Measurements from ENCODE around the gene ADAM33. TPM values are rescaled to one million over a fixed set of nuclear protein-coding genes. Genes with fewer than 3 reads are reported as not detected.

ADAM33 gene
- total and polyA plus RNA-seq, 2 of the 8 experiments (the other 6 are each of a cell fraction or from before 2014, with no cell fraction given) = 4.2 to 6.0 TPM

GRCh38 chr20:3622406-3622805 lies 59.4 kb downstream of the ADAM33 start (continued):
- TF ChIP-seq CHD7 (IDR thresholded peaks at IDR 0.05; ENCODE audit: insufficient replicate concordance, low read length) (no peak), TCF12 (IDR thresholded peaks at IDR 0.05; ENCODE audit: low read depth, low read length) (no peak), HDAC6 (IDR thresholded peaks at IDR 0.05; ENCODE audit: low read depth, low read length) (no peak), CBX5 (IDR thresholded peaks at IDR 0.05; ENCODE audit: low read depth, low read length) (no peak), NANOG (IDR thresholded peaks at IDR 0.05; ENCODE audit: insufficient read depth, low read depth, low read length, poor library complexity, severe bottlenecking) (no peak), EP300 (IDR thresholded peaks at IDR 0.05; ENCODE audit: borderline replicate concordance in 1 of 2, low read depth in 2 of 2, low read length in 2 of 2) (no peak), SIX5 (IDR thresholded peaks at IDR 0.05; ENCODE audit: low read depth, low read length) (no peak), RBBP5 (IDR thresholded peaks at IDR 0.05; ENCODE audit: borderline replicate concordance, low read depth, low read length) (no peak), TAF1 (IDR thresholded peaks at IDR 0.05; ENCODE audit: low read depth, low read length) (no peak), TEAD4 (IDR thresholded peaks at IDR 0.05; ENCODE audit: low read depth, low read length) (no peak), CTBP2 (IDR thresholded peaks at IDR 0.05; ENCODE audit: borderline replicate concordance, insufficient read depth, insufficient read length, low read length) (no peak), JUN (IDR thresholded peaks at IDR 0.05; ENCODE audit: low read depth, low read length) (no peak)

Measured in H1 (cell line).